Measurements from ENCODE around the gene HMX3.
A peak's percentile ranks its signal among the peaks of the same experiment; 100 is the strongest.
"Not testable (repeated sequence)": the region's sequence is repeated elsewhere in the genome, so short reads cannot be mapped to it uniquely, and the experiment has no call there.

HMX3 gene

DNA sequence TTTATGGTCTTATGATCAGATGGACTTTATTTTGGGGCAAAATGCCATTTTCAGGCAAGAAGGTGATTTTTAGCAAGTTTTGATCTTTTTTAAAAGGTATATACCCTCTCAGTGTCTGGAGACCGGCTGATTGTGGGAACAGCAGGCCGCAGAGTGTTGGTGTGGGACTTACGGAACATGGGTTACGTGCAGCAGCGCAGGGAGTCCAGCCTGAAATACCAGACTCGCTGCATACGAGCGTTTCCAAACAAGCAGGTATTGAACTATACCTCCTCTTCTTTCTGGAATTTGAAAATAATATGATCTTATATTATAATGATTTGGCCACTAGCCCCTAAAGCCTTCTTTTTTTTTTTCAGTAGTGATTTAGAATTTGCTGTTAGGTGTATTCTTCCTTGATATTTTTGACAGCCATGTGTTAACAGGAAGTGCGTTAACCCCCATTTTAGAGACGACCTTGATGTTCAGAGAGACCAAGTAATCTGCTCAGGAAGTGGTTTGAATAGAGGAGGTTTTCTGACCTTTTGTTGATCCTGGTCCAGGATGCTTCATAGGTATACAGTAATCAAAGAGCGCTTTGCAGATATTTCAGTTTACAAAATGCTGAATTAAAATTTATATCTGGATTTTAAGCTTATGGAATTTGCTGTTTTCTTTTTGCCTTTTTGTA lies 24.7 kb downstream of the HMX3 start:
- H3K27ac Mint-ChIP-seq, result peak overlapping the region; percentile 87

DNA sequence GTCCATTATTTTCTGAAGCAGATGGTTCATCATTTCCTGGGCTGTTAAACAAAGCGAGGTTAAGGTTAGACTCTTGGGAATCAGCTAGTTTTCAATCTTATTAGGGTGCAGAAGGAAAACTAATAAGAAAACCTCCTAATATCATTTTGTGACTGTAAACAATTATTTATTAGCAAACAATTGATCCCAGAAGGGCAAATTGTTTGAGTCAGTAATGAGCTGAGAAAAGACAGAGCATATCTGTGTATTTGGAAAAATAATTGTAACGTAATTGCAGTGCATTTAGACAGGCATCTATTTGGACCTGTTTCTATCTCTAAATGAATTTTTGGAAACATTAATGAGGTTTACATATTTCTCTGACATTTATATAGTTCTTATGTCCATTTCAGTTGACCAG lies 28.5 kb downstream of the HMX3 start:
- peaks cover 22% of the 10 kb centered on the region for H3K4me1 Mint-ChIP-seq (ENCODE audit: low read depth)
- no peaks in the 10 kb centered on the region for H3K27me3 Mint-ChIP-seq (ENCODE audit: low read depth)
- no peak overlapping the region for H3K4me3 Mint-ChIP-seq
- no peak overlapping the region for H3K27ac Mint-ChIP-seq
- H3K9me3 Mint-ChIP-seq, result no peaks in the 10 kb centered on the region
- DNase-seq (ENCODE audit: low spot score), result no peak
- peaks cover 75% of the 10 kb centered on the region for H3K36me3 Mint-ChIP-seq (ENCODE audit: low read depth)

More for the DNA sequence above, 24.7 kb downstream of the HMX3 start:
- Mint-ChIP-seq H3K4me1 (ENCODE audit: low read depth) (peaks cover 52% of the 10 kb centered on the region), H3K9me3 (no peaks in the 10 kb centered on the region), H3K27me3 (ENCODE audit: low read depth) (no peaks in the 10 kb centered on the region), H3K4me3 (peak overlapping the region; percentile 65), H3K36me3 (ENCODE audit: low read depth) (peaks cover 83% of the 10 kb centered on the region)
- no peak for DNase-seq (ENCODE audit: low spot score)

DNA sequence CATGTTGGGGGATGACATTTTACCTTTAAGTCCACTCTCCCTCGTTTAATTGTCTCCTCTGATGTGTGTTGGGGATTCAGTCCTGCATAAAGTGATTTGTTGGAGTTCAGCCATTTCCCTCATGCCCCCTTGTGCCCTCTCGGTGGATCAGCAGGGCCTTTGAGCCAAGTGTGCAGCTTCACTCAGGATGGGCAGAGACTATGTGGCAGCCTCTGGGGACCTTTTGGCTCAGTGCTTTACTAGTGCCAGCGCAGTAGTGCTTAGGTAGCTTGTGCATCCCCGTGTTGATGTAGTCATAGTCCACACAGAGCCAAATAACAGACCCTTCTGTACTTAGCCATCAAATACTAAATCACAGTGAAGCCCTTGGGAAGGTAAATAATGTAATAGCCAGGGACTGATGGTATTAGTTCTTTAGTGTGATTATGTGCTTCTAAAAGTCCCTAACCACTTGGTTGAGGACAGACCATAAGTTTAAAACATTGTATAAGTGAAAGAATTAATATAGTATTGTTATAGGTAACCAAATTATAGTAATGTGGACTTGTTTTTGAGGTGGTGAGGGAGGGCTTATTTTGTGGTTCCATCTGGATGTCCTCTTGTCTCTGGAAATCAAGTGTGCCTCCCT lies 29.8 kb downstream of the HMX3 start:
- Mint-ChIP-seq H3K4me3 (no peak overlapping the region), H3K9me3 (no peaks in the 10 kb centered on the region), H3K4me1 (ENCODE audit: low read depth) (peaks cover 10% of the 10 kb centered on the region), H3K27ac (no peak overlapping the region), H3K27me3 (ENCODE audit: low read depth) (no peaks in the 10 kb centered on the region), H3K36me3 (ENCODE audit: low read depth) (peaks cover 75% of the 10 kb centered on the region)
- DNase-seq (ENCODE audit: low spot score), result no peak

DNA sequence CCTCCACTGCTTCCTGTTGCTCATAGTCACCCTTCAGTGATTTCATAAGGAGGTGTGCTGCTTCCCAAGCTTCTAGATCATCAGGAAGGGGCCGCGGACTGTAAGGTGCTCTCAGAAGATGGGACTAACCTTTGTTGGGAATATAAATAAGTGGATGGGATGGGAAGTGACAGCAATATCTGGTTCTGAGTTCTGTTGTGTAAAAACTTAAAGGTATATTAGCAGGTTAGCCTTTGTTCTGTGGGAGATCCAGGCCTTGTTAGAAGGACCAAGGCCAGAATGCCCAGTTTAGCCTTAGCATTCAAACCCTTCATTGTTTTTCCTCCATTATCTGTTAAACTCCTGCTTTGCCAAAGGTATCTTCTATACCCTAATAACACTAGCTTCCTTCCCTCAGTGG lies 30.8 kb downstream of the HMX3 start:
- no peaks in the 10 kb centered on the region for H3K27me3 Mint-ChIP-seq (ENCODE audit: low read depth)
- no peak overlapping the region for H3K27ac Mint-ChIP-seq
- H3K4me3 Mint-ChIP-seq, result no peak overlapping the region
- no peaks in the 10 kb centered on the region for H3K9me3 Mint-ChIP-seq
- peaks cover 3% of the 10 kb centered on the region for H3K4me1 Mint-ChIP-seq (ENCODE audit: low read depth)
- peaks cover 73% of the 10 kb centered on the region for H3K36me3 Mint-ChIP-seq (ENCODE audit: low read depth)
- no peak for DNase-seq (ENCODE audit: low spot score)

DNA sequence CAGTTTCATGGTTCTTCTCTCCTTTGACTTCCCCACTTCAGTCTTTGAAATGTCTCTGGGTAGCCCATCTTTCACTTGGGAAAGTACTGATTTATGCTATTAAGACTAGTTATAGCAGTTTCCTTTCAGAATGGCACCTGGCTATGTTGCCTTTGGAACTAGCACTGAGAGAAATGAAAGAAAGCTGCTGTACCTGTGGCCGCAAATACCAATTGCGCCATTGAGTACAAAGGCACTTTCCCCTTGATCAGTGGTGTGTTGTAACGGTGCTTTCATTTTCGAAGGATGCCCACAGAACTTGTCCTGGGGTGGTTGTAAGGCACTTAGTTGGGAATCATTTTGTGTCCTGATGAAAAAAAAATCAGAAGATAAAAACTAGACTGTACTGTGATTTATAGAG lies 35.2 kb downstream of the HMX3 start:
- Mint-ChIP-seq H3K4me1 (ENCODE audit: low read depth) (peaks cover 7% of the 10 kb centered on the region), H3K36me3 (ENCODE audit: low read depth) (peaks cover 61% of the 10 kb centered on the region), H3K27ac (no peak overlapping the region), H3K9me3 (no peaks in the 10 kb centered on the region), H3K27me3 (ENCODE audit: low read depth) (no peaks in the 10 kb centered on the region), H3K4me3 (no peak overlapping the region)
- no peak for DNase-seq (ENCODE audit: low spot score)

DNA sequence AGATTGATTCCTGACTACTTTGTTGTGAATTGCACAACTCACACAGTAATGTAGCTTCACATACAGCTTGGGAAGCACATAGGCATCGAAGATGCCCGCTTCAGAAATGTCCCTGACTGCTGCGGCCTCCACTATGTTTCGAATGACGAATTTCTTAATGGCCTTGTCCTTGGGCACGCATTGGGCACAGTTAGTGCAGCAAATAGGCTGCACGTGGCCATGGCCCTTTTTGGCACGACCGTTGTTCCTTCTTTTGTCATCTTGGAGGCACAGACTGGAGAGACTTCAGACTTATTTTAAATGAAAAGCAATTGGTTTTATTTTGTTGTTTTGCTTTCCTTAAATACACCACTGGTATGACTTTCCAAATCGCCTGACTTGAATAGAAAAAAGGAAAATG lies 35.8 kb downstream of the HMX3 start:
- not testable (repeated sequence) for H3K9me3 Mint-ChIP-seq; H3K27ac Mint-ChIP-seq; H3K4me1 Mint-ChIP-seq (ENCODE audit: low read depth); H3K4me3 Mint-ChIP-seq; DNase-seq (ENCODE audit: low spot score); H3K27me3 Mint-ChIP-seq (ENCODE audit: low read depth)
- peaks cover 64% of the 10 kb centered on the region for H3K36me3 Mint-ChIP-seq (ENCODE audit: low read depth)

DNA sequence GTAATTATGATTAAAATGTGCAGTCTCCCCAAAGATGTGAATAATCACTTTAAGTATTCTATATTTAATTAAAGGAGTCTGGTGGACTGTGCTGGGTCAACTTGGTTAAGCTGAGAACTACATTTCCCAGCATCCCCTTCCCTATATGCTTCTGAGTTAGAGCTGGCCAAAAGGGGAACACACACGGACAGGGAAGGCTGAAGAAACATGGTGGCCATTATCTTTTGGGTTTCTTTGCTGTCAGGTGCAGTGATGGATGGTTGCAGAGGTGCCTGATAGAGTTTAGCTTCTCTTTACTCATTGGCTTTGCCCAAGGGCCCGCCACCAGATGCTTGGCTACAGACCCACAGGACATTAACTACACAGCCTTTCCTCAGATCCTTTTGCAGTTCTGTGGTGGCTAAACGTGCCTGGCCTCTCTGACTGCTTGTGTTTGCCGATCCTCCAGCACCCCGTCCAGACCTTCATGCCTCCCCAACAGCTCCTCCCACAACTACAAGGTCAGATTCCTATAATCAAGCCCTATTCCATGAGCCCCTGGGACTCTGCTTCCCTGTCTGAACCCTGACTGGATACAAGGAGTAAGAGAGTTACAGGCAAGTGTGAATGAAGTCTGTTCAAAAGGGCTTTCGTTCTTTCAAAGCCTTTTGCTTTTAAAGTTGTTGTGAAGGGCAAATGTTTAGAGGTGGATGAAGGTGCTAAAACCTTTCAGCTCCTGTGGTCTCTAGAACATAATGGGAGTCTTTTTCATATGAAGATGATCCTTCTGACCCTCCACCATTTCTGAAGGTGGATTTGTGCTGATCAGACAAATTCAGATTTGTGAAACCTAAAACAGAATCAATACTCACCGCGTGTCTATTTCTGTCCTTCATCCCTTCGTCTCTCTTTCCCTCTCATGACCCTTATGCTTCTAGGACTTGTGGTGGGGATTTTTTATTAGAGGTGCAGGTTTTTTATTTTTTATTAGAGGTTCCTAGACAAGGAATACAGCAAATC lies 39.9 kb downstream of the HMX3 start:
- H3K9me3 Mint-ChIP-seq, result peaks cover 8% of the 10 kb centered on the region
- DNase-seq (ENCODE audit: low spot score), result no peak

DNA sequence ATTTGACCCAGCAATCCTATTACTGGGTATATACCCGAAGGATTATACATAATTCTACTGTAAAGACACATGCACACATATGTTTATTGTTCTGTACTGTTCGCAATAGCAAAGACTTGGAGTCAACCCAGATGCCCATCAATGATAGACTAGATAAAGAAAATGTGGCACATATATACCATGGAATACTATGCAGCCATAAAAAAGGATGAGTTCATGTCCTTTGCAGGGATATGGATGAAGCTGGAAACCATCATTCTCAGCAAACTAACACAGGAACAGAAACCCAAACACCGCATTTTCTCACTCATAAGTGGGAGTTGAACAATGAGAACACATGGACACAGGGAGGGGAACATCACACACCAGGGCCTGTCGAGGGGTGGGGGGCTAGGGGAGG lies 42.6 kb downstream of the HMX3 start:
- H3K27me3 Mint-ChIP-seq (ENCODE audit: low read depth); DNase-seq (ENCODE audit: low spot score); H3K27ac Mint-ChIP-seq; H3K4me3 Mint-ChIP-seq; H3K4me1 Mint-ChIP-seq (ENCODE audit: low read depth): not testable (repeated sequence)
- Mint-ChIP-seq H3K36me3 (ENCODE audit: low read depth) (peaks cover 48% of the 10 kb centered on the region), H3K9me3 (peaks cover 22% of the 10 kb centered on the region)

More for the DNA sequence above, 39.9 kb downstream of the HMX3 start:
- Mint-ChIP-seq H3K4me3 (no peak overlapping the region), H3K4me1 (ENCODE audit: low read depth) (peaks cover 4% of the 10 kb centered on the region), H3K27ac (no peak overlapping the region), H3K36me3 (ENCODE audit: low read depth) (peaks cover 57% of the 10 kb centered on the region), H3K27me3 (ENCODE audit: low read depth) (no peaks in the 10 kb centered on the region)

DNA sequence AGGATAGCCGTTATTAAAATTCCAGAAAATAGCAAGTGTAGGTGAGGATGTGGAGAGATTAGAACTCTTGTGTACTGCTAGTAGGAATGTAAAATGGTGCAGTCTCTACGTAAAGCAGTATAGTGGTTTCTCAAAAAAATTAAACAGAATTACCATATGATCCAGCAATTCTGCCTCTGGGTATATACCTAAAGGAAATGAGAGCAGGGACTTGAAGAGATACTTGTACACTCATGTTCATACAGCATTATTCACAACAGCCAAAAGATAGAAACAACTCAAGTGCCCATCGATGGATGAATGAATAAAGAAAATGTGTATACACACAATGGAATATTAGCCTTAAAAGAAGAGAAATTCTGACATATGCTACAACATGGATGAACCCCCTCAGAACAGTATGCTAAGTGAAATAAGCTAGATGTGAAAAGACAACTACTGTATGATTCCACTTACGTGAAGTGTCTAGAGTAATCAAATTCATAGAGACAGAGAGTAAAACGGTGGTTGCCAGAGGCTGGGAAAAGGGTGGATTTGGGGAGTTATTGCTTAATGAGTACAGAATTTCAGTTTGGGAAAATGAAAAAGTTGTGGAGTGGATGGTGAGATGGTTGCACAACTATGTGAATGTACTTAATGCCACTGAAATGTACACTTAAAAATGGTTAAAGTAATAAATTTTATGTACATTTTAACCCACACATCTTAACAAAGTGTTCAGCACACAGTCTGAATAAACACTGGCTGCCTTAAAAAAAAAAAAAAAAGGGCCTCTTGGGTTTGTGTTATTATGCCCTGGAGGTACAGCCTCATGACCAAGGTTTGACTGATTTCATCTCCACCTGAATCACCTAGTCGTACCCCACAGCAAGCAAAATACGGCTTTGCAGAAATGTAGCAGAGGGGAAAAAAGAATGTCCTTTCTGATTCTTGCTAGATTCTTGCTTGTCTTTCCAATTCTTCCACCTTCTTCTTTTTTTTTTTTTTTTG lies 44.6 kb downstream of the HMX3 start:
- no peak for DNase-seq (ENCODE audit: low spot score)
- Mint-ChIP-seq H3K36me3 (ENCODE audit: low read depth) (peaks cover 49% of the 10 kb centered on the region), H3K4me3 (no peak overlapping the region), H3K9me3 (peaks cover 36% of the 10 kb centered on the region), H3K27ac (no peak overlapping the region), H3K4me1 (ENCODE audit: low read depth) (no peaks in the 10 kb centered on the region), H3K27me3 (ENCODE audit: low read depth) (no peaks in the 10 kb centered on the region)

DNA sequence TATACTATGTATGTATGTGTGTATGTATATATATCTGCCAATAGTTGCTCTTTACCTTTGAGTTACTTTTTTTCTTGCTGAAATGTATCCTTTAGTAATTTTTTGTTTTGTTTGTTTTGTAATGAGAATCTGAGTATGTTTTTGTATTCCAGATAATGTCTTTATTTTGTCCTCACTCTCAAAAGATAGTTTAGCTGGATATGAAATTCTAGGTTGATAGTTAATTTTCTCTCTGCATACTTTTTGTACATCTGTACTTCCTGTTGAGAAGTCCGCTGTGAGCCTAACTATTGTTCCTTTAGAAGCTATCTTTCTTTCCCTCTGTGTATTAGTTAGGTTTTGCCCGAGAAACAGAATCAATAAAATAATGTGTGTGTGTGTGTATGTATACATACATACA lies 48.0 kb downstream of the HMX3 start:
- peaks cover 27% of the 10 kb centered on the region for H3K9me3 Mint-ChIP-seq
- H3K27ac Mint-ChIP-seq, result no peak overlapping the region
- DNase-seq (ENCODE audit: low spot score), result no peak
- peaks cover 42% of the 10 kb centered on the region for H3K36me3 Mint-ChIP-seq (ENCODE audit: low read depth)
- H3K4me1 Mint-ChIP-seq (ENCODE audit: low read depth), result no peaks in the 10 kb centered on the region
- no peak overlapping the region for H3K4me3 Mint-ChIP-seq
- no peaks in the 10 kb centered on the region for H3K27me3 Mint-ChIP-seq (ENCODE audit: low read depth)

DNA sequence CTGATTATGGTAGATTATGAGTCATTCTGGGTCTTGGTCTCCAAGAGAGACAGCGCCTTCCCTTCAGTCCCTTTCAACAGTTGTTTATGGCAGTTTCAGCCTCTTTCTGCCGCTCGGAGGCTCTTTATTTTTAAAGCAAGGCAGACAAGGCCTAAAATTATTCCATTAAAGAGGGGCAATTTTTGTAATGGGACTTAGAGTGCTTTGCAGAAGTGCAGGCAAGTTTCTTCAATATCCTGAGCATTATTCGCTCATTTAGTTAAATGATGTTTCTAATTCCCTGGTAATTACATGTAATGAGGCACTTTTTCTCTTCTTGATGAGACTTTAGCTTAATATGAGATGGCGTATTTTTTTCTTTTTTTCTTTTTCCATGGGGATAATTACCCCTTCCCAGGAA lies 52.0 kb downstream of the HMX3 start:
- no peak for DNase-seq (ENCODE audit: low spot score)
- Mint-ChIP-seq H3K36me3 (ENCODE audit: low read depth) (peaks cover 44% of the 10 kb centered on the region), H3K27me3 (ENCODE audit: low read depth) (no peaks in the 10 kb centered on the region), H3K9me3 (peaks cover 20% of the 10 kb centered on the region), H3K27ac (no peak overlapping the region), H3K4me3 (no peak overlapping the region), H3K4me1 (ENCODE audit: low read depth) (no peaks in the 10 kb centered on the region)

Measured in T-helper 2 cell treated with Interferon-gamma antibody and Interleukin-4, amounts not matched to agents 5 μg/mL and 100 μg/mL, for 36 hours (primary cell).